ENCODE measurements around the gene TXNRD2.

GRCh38 chr22:19959043-19959586 lies 17.5 kb upstream of the TXNRD2 start:
- TF ChIP-seq CTCF (IDR thresholded peaks at IDR 0.05; ENCODE audit: poor library complexity, severe bottlenecking) (no peak), EZH2 (IDR thresholded peaks at IDR 0.05; ENCODE audit: borderline replicate concordance, insufficient read depth, low read length, poor library complexity, severe bottlenecking) (no peak), TAF1 (IDR thresholded peaks at IDR 0.05; ENCODE audit: low read depth) (no peak), SMC3 (conservative IDR thresholded peaks at IDR 0.05; ENCODE audit: poor library complexity) (no peak)
